ENCODE results near the gene ITPKB.

Gene ITPKB

GRCh38 chr1:226638001-226638601, 101.0 kb downstream of the ITPKB start:
- DNase-seq (ENCODE audit: low spot score), result no peak
- TF ChIP-seq, protein P1, sequence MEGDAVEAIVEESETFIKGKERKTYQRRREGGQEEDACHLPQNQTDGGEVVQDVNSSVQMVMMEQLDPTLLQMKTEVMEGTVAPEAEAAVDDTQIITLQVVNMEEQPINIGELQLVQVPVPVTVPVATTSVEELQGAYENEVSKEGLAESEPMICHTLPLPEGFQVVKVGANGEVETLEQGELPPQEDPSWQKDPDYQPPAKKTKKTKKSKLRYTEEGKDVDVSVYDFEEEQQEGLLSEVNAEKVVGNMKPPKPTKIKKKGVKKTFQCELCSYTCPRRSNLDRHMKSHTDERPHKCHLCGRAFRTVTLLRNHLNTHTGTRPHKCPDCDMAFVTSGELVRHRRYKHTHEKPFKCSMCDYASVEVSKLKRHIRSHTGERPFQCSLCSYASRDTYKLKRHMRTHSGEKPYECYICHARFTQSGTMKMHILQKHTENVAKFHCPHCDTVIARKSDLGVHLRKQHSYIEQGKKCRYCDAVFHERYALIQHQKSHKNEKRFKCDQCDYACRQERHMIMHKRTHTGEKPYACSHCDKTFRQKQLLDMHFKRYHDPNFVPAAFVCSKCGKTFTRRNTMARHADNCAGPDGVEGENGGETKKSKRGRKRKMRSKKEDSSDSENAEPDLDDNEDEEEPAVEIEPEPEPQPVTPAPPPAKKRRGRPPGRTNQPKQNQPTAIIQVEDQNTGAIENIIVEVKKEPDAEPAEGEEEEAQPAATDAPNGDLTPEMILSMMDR (IDR thresholded peaks at IDR 0.05; ENCODE audit: borderline replicate concordance, control extremely low read depth, extremely low read depth, insufficient read depth, missing control alignments), result no peak
- in situ Hi-C loops (cut with MboI; ENCODE audit: low sequenced_read_pairs, unreplicated experiment), result loop anchor here (5.0 to 25.0 kb wide), 2 partner anchors 189 to 799 kb away; no protein-coding TSS in a partner anchor

DNA sequence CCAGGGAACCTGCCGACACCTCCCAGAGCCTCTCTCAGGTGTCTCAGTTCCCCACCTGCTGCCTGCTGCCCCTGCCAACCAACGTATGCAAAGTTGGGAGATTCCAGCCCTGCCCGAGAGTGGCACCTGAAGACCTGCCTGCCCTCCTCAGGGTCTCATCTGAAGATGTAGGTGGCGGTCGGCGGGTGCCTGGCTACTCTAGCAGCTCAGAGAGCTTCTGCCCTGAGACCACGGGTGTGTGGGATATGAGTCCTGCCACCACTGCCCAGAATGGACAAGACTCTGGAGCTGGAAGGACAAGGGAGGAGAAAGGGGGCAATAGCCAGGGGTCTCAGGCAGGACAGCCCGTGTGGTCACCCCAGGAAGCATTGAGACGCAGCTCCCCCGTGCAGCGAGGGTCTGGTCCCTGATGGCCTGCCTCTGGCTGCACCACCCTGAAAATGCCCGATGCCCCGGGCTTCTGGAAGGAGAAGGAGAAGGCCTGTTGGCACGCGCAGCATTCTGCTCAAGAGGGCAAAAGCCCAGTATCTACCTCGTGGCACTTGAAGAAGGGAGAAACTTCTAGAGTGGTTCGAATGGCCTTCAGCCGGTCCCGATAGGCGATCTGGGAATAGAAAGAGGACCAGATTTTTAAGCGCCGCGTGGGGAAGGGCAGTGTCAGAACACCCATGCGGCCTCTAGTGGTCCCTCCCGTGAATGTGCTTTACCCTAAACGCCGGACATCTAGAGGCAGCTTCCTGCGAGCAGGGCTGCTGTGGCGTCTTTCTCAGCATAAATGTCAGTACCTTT, 101.7 kb downstream of the ITPKB start:
- DNase-seq (ENCODE audit: low spot score), result no peak
- TF ChIP-seq, protein P1 (IDR thresholded peaks at IDR 0.05; ENCODE audit: borderline replicate concordance, control extremely low read depth, extremely low read depth, insufficient read depth, missing control alignments), result no peak
- in situ Hi-C loops (cut with MboI; ENCODE audit: low sequenced_read_pairs, unreplicated experiment), result loop anchor here (5.0 to 25.0 kb wide), 2 partner anchors 190 to 800 kb away; no protein-coding TSS in a partner anchor

DNA sequence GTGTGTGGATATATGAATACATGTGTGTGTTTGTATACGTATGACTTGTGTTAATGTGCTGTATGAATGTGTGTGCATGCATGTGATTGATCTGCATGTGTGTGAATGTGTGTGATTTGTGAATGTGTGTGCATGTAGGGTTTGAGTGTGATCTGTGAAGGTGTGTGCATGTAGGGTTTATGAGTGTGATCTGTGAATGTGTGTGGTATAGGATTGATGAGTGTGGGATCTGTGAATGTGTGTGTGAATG, 102.3 kb downstream of the ITPKB start:
- TF ChIP-seq, protein P1 (IDR thresholded peaks at IDR 0.05; ENCODE audit: borderline replicate concordance, control extremely low read depth, extremely low read depth, insufficient read depth, missing control alignments), result no peak
- in situ Hi-C loops (cut with MboI; ENCODE audit: low sequenced_read_pairs, unreplicated experiment), result loop anchor here (5.0 to 25.0 kb wide), 2 partner anchors 191 to 801 kb away; no protein-coding TSS in a partner anchor
- DNase-seq (ENCODE audit: low spot score), result no peak

DNA sequence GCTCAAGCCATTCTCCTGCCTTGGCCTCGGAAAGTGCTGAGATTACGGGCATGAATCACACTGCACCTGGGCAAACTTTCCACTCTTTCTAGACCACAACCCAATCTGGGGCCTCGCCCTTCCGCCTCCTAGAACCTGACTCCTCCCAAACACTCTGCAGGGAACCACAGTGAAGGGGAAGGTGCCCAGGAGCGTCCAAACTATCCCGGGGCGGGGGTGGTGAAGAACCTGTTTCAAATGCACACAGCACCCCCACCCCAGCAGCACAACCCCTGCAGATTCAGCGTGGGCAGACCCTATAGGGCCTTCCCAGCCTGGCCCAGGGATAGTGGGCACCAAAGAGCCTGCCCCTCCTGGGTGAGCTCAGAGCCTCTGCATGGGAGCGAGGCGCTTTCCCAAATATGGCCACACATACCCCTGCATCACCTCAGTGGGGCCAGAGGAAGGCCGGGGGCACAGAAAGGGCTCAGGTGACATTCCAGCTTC, 103.6 kb downstream of the ITPKB start:
- in situ Hi-C loops (cut with MboI; ENCODE audit: low sequenced_read_pairs, unreplicated experiment), result loop anchor here (5.0 to 25.0 kb wide), 2 partner anchors 192 to 802 kb away; no protein-coding TSS in a partner anchor
- TF ChIP-seq, protein P1 (IDR thresholded peaks at IDR 0.05; ENCODE audit: borderline replicate concordance, control extremely low read depth, extremely low read depth, insufficient read depth, missing control alignments), result no peak
- DNase-seq (ENCODE audit: low spot score), result no peak

DNA sequence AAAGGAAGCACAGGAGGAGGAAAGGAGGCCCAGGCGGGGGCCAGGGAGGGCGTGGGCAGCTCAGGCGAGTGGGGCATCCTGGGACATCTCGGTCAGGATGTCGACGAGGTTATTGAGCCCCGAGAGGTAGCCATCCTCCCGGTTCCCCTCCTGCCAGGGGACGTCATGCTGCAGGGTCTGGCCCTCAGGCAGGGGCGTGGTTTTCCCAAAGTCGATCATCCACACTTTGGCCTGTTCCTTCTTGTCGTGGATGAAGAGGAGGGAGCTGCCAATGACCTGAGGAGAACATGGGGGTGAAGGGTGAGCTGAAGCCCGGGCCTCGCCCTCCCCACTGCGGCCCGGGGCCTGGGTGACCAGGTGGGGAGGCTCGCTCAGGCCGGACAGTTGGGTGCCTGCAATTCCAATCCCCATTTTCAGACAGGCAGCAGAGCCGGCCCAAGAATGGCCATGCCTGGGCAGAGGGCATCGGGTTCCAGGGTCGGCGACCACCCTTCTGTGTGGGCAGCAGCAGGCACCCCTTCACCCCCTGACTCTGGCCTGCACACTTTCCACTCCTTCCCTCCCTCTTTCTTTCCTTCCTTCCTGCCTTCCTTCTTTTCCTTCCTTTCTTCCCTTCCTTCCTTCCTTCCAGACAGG, 104.4 kb downstream of the ITPKB start:
- DNase-seq (ENCODE audit: low spot score), result no peak
- TF ChIP-seq, protein P1 (IDR thresholded peaks at IDR 0.05; ENCODE audit: borderline replicate concordance, control extremely low read depth, extremely low read depth, insufficient read depth, missing control alignments), result no peak
- in situ Hi-C loops (cut with MboI; ENCODE audit: low sequenced_read_pairs, unreplicated experiment), result loop anchor here (5.0 to 25.0 kb wide), 2 partner anchors 193 to 803 kb away; no protein-coding TSS in a partner anchor

GRCh38 chr1:226634166-226634588, 104.9 kb downstream of the ITPKB start:
- DNase-seq (ENCODE audit: low spot score), result peak; percentile 86
- in situ Hi-C loops (cut with MboI; ENCODE audit: low sequenced_read_pairs, unreplicated experiment), result loop anchor here (25.0 kb wide), 1 partner anchor 803 kb away; no protein-coding TSS in a partner anchor
- TF ChIP-seq, protein P1 (IDR thresholded peaks at IDR 0.05; ENCODE audit: borderline replicate concordance, control extremely low read depth, extremely low read depth, insufficient read depth, missing control alignments), result peak; percentile 95
